GM04503 (cell line): ENCODE measurements around the gene PXK.

Source experiments
- DNase-seq: peaks from one replicate; pipeline ENCODE4 v3.0.0-alpha.2; 2012; ENCODE audit warnings: low read depth

The PXK gene

GRCh38 chr3:58347984-58348383 is 15.3 kb downstream of the PXK start:
- DNase-seq = no peak

- no peak for DNase-seq
Measured at GRCh38 chr3:58349792-58350626, 17.3 kb downstream of the PXK start.

DNA sequence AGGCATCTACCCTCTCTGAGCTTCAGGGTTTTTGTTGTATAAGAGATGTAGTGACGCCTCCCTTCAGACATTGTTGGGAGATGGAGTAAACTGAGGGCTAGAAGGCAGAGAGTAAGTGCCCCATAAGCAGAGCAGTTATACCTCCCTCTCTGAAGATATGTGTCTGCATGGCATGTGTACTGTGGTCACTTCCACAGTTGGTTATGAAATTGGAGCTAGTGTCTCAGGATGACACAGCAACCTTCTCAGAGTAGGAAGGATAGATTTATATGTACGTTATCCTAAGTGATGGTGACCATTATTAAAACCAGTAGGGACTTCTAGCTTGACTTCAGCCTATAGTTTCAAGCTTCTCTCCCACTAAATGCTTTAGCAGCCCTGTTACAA is 17.9 kb downstream of the PXK start:
- DNase-seq = no peak

DNA sequence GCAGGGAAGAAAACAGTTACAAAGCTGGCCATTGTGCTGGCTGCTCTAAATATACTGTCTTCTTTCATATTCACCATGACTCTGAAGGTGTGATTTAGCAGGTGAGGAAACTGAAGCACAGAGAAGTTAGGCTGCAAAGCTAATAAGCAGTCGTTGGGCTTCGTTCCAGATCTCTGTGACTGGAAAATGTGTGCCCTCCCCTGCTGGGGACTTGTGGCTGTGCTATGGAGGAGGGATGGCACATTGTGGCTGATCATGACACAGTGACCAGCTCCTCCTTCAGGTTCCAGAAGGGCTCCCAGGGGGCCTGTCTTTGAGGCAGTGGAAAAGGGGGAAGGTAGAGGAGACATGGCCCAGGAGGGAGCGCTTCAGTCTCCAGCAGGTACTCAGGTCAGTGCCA is 19.2 kb downstream of the PXK start:
- no peak for DNase-seq

DNA sequence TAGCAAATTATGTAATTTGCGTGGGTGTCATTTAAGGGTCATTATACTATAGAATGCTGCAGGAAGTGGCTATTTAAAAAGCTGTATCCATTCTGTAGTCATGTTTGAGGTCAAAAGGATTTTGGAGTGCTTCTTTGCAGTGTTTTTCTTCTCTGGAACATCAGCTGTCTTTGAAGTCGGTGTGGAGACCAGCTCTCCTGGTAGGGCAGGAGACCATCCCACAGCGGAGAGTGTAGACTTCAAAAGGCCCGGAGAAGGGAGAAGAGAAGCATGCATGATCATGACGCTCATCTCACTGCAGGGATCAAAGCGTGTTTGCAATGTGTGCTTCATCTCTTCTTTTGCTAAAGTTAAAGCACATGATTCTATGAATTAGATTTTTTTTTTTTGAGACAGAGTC is 19.9 kb downstream of the PXK start:
- DNase-seq = no peak

DNA sequence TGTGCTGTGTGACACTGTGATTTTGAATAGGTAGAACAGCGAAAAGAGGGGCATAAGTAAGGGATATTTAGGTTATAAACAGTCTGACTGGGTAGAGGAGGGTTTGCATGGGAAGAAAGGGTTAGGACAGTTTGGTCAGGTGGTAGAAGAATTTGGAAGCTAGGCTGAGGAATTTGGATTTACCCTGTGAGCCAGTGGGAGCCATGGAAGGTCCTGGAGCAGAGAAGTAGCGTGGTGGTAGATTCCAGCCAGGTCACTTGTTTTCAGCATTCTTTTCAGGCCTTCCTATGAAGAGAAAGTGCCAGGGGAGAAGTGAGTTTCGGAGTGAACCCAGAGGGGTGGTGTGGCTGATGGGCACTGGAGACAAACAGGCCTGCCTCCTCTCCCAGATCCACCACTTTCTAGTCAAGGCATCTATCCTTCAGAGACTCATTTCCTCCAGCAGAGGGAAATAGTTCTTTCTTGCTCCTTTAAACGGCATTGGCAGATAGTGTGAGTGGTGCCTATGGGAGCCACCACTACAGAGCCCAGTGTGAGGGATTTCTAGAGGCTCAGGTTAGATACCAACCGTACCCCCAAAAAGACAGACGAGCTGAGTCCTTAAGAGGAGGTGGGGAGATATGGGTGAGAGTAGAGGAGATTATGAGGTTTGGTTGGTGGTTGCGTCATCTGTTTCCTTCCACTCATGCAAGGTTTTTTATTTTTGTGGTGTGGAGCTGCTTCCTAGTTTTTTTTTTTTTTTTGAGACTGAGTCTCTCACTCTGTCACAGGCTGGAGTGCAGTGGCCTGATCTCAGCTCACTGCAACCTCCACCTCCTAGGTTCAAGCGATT is 21.2 kb downstream of the PXK start:
- DNase-seq = no peak

GRCh38 chr3:58355179-58355578 is 22.5 kb downstream of the PXK start:
- DNase-seq = no peak

- no peak for DNase-seq
Measured at GRCh38 chr3:58356054-58356453, 23.4 kb downstream of the PXK start.

DNA sequence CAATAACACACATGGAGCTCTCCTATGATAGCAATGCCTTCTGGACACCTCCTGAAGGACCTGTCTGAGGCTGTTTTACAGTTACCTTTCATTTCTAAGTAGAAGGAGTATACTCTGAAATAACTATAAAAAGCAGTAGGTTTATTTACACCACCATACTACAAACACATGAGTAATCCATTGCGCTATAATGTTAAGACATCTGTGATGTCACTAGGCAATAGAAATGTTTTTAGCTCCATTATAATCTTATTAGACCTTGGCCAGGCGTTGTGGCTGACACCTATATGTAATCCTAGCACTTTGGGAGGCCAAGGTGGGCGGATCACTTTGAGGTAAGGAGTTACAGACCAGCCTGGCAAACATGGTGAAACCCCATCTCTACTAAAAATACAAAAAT is 24.7 kb downstream of the PXK start:
- DNase-seq = no peak

DNA sequence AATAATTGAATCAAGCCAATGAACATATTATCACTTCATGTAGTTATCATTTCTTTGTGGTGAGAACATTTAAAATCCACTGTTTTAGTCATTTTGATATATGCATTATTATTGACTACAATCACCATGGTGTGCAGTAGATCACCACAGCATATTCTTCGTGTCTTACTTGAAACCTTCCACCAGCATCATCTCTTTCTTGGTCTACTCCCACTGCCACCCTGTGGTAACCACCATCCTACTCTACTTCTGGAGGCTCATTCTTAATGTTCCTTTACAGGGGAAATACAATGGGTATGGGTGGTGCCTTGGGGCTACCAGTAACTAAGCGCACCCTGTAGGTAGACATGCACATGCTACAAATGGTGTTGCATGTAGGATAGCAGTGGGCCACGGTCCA is 25.4 kb downstream of the PXK start:
- no peak for DNase-seq

- no peak for DNase-seq
Measured at GRCh38 chr3:58358808-58359207, 26.1 kb downstream of the PXK start.

- no peak for DNase-seq
Measured at GRCh38 chr3:58359621-58360020, 26.9 kb downstream of the PXK start.

- no peak for DNase-seq
Measured at GRCh38 chr3:58361866-58362265, 29.2 kb downstream of the PXK start.

- no peak for DNase-seq
Measured at GRCh38 chr3:58366699-58367098, 34.0 kb downstream of the PXK start.

DNA sequence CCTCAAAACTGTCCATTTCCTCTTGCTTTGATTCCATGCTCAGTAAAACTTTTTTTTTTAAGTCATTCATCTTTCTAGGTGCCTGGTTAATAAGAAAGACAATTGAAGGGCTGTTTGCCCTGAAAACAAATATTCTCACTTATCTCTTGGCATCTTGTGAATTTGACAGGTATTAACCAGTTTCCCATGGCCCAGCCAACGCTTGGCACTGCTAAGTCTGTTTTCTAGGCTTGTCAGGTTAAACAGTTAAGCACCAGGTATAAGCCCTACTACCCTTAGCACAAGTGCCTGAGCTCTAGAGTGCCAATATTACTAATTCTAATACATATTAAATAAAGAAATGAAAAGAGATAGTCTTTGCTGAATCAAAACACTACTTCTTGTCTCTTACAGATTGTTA is 36.3 kb downstream of the PXK start:
- no peak for DNase-seq

- DNase-seq = no peak
Measured at GRCh38 chr3:58369876-58370275, 37.2 kb downstream of the PXK start.

DNA sequence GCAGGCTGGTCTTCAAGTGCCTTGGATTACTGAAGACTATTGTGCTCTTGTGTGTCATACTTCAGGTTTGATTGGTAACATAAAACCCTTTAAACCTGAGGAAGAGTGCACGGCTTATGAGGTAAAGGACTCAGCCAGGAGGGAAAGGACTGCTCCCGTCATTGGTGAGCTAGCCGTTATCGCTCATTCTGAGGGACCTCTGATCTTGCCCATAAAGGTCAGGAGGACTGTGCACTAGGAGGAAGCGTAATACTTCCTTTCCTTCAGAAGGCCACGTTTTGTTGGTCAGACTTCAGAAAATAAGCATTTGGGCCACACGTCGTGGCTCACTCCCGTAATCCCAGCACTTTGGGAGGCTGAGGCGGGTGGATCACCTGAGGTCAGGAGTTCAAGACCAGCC is 37.7 kb downstream of the PXK start:
- no peak for DNase-seq

DNA sequence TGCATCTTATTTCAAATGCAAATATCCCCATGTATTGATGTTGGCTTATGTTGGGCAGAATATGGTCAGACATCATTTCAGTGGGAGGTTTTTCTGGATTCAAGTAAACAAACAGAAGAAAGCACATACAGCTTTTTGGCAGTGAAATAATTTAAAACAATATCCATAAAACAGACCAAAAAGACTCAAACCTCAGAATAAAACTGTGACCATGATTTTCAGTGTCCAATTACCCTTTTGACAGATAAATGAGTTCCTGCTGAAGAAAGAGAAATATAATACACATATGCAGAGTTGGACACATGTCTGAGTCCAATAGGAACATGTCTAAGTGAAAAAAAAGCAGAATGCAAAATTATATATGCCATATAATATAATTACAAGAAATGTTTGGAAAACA is 39.1 kb downstream of the PXK start:
- no peak for DNase-seq

DNA sequence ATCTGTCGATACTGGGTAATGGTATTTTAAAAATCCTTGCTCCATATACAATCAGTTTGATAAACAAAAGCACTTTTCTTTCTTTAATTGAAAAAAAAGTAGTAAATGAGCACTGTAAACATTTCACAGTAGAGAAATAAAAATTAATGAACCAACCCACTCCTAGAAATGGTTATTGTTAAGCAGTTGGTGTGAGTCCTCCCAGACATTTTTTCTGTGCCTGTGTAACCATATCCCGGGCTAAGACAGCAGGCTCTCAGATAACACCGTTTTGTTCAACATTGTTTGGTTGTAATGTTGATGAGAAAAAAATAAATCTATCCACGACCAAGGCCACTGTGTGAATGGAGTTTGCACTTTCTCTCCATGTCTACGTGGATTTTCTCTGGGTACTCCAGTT is 42.6 kb downstream of the PXK start:
- no peak for DNase-seq

GRCh38 chr3:58377168-58377567 is 44.5 kb downstream of the PXK start:
- no peak for DNase-seq

- DNase-seq = no peak
Measured at GRCh38 chr3:58377750-58378149, 45.1 kb downstream of the PXK start.

- no peak for DNase-seq
Measured at GRCh38 chr3:58379351-58380073, 46.8 kb downstream of the PXK start.

DNA sequence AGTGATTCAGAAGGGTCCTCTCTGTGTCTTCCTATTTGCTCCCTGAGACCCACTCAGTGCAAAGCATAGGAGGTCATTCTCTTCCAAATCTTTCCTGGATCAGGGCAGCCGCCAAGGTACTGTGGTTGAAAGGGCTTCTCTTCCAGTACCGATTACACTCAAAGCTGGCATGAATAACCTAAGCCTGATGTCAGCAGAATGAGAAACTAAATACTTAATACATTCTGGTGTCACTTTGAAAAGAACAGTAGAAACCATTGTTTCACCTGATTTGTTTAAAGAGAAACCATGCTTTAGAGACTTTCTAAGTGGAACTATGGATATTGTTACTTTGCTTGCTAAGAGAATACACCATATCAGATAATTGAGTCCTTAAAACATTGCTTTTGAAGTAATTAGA is 50.8 kb downstream of the PXK start:
- no peak for DNase-seq
